NCI-H2196 (cell line): Measurements from ENCODE around the gene WIZ.

ENCODE experiments used
- DNase-seq: peaks from one replicate; lab custom pipeline; 2025; ENCODE audit not compliant: unreplicated experiment; lab: John Stamatoyannopoulos, UW

Gene WIZ

DNA sequence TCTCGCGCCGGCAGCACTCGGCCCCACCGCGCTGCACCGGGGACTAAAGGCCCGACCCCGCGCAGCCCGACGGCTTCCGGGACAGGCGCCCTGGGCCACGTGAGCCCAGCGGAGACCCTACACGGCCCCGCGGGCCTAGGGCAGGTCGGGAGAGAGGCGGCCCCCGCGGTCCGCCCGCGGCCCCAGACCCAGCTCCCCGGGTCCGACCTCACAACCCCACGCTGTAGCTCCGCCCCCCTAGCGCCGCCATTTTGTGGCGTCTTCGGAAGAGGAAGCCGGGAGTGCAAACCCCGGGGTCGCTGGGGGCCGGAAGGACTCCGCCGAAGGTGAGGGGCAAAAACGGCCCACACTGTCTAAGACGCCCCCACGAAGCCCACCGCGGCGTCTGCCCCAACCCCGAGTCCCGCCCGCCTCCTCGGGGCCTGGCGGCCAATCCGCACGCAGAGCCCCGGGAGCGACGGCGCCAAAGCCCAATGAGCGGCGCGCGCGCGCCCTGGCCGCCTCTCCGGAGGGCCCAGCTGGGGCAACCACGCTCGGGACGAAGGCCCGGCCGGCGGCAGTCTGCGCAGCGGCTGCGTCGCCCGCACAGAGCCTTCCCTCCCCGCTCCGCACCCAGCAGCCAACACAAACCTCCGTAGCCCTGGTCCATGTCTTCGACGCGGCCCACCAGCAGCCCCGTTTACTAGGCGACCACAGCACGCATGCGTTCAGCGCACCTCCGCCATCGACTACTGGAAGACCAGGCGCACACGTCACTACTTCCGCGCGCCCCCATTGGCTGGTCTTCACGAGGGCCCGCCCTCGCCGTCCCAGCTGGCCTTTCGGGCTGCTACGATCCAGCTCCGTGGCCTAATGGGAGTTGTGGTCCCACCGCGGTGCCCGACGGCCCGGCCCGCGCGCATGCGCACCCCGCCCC lies 70.4 kb downstream of the WIZ start, which contains the start of gene AKAP8:
TSS of gene AKAP8 (minus strand) at position 705 of the 916 bp plus-strand sequence. CDS start at position 649, 56 bp downstream.
- DNase-seq = peak; percentile 97

DNA sequence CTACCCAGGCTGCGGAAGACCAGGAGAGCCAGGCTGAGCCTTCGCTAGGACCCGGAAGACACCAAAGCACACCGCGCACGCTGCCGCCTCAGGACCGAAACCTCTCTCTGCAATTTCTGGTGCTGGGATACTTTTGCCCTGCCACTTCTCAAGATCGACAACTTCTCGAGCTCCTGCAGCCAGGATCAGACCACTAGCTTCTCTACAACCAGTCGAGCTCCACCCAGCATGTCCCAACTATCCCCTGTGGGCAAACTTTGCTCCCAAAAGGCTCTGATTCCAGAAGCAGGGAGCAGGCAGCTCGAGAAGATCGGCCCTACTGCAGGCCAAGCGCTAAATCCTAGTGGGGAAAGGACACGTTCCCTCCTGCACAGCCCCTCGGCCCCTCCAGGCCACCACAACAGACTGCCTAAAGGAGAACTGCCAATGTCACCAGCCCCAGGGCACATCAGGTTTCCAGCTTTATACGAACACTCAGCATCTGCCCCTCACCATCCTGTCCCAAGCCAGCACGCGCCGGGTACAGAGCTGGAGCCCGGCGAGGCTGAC lies 71.1 kb downstream of the WIZ start:
- DNase-seq = no peak

GRCh38 chr19:15374796-15375440 lies 74.8 kb downstream of the WIZ start:
- no peak for DNase-seq

DNA sequence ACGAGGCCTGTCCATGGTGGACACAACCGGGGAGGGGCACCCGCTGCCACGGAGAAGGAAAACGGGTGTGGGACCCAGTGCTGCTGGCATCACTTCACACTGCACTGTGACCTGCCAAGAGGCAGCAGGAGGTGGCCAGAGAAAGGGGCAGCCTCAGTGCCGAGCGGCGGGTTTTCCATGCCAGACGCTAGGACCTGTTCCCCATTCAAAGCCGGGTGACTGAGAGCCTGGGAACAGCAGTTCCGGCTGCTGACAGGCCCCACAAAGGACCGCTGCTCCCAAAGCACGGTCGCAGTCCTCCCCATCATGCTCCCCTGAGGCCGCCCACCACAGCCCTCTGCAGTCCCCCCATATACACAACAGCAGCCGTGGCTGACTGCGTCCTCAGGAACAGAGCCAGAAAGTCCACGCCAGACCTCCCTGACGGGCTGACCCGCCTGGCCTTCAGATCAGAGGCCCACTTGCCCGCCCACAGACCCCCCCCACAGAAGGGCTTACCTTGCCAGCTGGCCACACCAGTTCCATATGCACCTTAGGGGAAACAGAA lies 75.6 kb downstream of the WIZ start:
- no peak for DNase-seq

DNA sequence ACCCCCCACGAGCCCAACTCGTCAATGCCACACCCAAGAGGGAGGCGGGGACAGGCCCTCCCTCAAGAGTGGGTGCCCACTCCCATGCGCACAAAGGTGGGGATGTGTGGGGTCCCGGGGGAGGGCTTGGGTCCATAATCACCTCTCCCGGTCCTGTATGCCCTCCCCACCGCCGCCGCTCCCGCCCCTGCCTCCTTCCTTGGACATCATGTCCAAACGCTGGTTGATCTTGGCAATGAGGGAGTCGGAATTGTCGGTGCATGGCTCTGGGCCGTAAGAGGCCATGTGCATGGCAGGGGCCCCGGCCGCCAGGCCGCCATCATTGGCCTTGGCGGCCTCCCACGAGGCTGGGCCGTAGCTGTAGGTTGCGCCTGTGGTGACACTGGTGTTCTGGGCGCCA lies 76.1 kb downstream of the WIZ start:
- DNase-seq = no peak

GRCh38 chr19:15372891-15373301 lies 76.9 kb downstream of the WIZ start:
- no peak for DNase-seq

GRCh38 chr19:15372470-15372869 lies 77.3 kb downstream of the WIZ start:
- DNase-seq = no peak

DNA sequence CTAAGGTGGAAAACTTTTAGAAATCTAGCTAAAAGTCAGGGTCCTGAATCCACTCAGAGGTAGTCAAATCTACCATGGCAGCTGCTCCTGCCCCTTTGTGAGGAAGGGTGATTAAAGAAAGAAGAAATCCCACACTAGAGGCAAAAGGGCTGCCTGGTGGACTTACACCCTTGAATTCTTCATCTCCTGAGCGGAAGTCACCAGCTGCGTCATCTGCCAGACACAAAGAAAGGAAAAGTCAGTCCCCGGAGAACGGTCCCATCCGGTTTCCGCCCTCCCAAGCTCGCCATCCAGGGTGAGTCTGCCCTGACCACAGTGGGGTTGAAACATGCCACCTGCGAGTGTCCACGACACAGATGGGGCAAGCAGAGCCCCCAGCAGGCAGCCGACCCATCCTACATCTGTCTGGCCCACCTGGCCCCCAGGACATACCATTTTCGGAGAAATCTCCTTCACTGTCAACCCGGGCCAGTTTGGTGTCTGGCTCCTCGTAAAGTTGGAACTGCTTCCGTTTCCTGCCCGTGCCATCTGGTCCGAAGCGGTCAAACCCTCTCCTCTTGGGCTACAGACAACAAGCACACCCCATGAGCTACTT lies 77.9 kb downstream of the WIZ start:
- DNase-seq = no peak

DNA sequence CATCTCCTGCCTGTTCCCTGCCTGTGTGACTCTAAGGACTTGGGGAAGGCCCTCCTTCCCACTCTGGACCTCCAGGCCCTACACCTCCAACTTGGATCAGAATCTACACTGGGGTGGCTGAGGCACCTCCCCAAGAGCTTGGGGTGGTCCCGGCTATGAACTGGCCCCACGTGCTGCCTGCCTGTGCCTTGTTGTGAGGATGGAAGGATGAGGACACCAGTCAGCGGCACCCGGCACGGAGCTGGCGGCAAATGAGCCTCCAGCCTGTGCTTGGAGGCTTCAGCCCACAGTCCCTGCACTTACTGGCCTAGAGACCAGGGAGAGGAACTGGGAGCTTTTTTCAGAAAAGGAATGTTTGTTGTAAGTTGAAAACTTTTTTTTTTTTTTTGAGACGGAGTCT lies 78.6 kb downstream of the WIZ start:
- DNase-seq = no peak
